GOT3 (cell line): ENCODE data around the gene FAM221A.
"Not testable (repeated sequence)": the region's sequence is repeated elsewhere in the genome, so short reads cannot be mapped to it uniquely, and the experiment has no call there.

Experiments used
- DNase-seq: peaks from one replicate; lab custom pipeline; 2025; ENCODE audit warnings: mixed read lengths; lab: John Stamatoyannopoulos, UW

The FAM221A gene

GRCh38 chr7:23709081-23709750 is 29.2 kb downstream of the FAM221A start:
- DNase-seq: no peak

DNA sequence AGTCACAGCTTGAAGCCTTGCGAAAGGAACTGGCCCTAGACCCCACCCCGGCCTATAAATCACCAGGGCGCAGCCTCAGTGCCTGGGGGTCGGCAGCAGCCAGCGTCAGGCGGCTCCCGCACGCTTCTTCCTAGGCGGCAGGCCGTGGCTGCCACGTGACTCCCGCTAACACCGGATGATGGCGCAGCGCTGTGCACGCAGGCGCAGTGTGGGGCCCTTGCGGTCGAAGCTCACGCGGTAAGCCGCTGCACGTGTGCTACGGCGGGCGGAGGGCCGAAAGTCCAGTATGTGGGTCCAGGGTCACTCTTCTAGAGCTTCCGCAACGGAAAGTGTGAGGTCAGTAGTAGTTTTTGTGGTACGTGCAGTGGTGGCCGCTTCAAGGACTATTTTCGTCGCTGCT is 30.0 kb downstream of the FAM221A start, which contains the start of gene STK31:
STK31 (plus strand) TSS at position 220 of the 400 bp plus-strand sequence; CDS start at position 287, 67 bp downstream.
- no peak for DNase-seq

DNA sequence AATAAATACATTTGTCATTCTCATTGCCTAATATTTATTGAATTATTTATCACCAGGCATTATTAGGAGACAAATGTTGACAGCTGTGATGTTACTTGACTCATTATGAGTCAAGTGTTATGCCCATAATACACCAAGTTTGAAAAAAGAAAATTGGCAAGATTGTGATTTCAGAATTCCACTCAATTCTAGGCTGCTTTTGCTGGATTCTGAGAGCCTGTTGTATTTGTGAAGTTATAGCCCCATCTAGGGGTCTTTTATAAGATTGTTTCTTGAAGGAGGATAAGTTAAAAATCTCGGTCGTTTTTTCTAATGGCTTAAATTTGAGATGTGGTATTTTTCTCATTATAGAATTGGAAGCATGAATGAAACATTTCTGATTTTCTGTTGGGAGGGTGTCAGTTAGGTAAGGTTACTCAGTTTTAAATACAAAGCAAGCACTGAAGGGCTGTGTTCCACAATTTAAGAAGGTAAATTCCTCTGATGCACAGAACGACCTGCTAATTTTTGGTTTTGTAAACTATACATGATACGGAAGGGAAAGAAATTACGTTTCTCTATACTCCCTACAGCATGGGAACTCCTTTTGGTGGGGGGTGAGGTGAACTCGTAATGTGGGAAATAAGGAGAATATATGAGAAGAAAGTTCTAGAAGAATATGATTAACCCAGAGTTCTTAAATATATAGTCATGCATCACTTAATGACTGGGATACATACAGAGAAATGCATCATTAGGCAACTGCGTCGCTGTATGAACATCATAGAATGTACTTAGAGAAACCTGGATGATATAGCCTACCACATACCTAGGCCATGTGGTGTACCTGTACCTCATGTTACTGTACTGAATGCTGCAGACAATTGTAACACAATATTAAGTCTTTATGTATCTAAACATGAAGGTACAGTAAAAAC is 32.6 kb downstream of the FAM221A start:
- DNase-seq: no peak

DNA sequence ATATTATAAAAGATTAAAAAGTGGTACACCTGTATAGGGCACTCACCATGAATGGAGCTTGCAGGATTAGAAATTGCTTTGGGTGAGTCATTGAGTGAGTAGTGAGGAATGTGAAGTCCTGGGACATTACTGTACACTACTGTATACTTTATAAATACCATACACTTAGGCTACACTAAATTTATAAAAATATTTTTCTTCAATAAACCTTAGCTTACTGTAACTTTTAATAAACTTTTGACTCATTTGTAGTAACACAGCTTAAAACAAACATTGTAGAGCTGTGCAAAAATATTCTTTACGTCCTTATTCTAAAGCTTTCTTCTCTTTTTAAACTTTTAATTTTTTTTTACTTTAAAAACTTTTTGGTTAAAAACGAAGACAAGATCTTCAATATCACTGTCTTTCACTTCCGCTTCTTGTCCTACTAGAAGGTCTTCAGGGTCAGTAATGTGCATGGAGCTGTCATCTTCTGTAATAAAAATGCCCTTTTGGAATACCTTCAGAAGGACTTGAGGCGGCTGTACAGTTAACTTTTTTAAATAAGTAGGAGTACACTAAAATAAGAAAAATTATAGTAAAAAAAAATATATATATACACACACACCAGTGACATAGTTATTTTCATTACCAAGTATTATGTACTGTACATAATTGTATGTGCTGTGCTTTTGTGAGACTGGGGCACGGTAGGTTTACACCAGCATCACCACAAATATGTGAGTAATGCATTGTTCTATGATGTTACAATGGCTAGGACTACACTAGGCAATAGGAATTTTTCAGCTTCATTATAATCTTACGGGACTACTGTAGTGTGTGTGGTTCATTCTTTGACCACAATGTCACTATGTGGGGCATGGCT is 33.5 kb downstream of the FAM221A start:
- DNase-seq: no peak

- no peak for DNase-seq
Observed at GRCh38 chr7:23714150-23714464, 34.1 kb downstream of the FAM221A start.

GRCh38 chr7:23714579-23714978 is 34.6 kb downstream of the FAM221A start:
- no peak for DNase-seq

- DNase-seq: no peak
Observed at GRCh38 chr7:23715099-23715498, 35.1 kb downstream of the FAM221A start.

DNA sequence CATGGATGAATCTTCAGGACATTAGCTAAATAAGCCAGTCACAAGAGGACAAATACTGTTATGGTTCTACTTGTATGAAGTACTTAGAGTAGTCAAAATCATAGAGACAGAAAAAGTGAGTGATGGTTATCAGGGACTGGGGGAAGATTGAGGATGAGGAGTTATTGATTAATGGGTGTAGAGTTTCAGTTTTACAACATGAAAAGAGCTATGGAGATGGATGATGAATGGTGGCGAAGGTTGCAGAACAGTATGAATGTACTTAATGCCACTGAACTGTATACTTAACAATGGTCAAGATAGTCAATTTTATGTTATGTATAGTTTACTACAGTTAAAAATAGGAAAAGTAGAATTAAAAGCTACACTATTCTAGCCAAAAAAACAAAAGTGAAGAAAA is 37.8 kb downstream of the FAM221A start:
- no peak for DNase-seq

DNA sequence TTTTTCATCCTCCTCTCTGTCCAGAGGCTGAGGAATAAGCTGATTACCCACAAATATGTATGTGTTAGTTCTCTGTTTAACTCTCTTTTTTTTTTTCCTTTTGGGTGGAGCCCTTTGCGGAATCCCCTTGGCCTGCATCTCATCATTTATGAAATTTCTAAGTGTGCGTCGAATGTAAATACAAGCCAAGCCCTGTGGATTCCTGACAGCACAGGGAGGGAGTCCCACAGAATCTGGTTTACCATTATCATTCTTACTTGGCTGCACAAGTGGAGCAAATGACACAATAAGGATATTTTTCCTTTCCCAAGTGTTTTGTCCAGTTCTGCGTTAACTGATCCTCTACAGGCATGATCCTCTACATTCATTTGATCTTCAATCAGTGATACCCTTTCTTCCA is 41.5 kb downstream of the FAM221A start:
- no peak for DNase-seq

DNA sequence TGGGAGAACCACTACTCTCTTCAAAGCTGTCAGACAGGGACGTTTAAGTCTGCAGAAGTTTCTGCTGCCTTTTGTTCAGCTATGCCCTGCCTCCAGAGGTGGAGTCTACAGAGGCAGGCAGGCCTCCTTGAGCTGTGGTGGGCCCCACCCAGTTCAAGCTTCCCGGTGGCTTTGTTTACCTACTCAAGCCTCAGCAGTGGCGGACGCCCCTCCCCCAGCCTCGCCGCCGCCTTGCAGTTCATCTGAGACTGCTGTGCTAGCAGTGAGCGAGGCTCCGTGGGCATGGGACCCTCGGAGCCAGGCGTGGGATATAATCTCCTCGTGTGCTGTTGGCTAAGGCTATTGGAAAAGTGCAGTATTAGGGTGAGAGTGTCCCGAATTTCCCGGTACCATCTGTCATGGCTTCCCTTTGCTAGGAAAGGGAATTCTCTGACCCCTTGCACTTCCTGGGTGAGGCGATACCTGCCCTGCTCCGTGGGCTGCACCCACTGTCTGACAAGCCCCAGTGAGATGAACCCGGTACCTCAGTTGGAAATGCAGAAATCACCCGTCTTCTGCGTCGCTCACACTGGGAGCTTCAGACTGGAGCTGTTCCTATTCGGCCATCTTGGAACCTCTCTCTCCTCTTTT is 42.7 kb downstream of the FAM221A start:
- not testable (repeated sequence) for DNase-seq

GRCh38 chr7:23724113-23724512 is 44.1 kb downstream of the FAM221A start:
- DNase-seq: not testable (repeated sequence)

DNA sequence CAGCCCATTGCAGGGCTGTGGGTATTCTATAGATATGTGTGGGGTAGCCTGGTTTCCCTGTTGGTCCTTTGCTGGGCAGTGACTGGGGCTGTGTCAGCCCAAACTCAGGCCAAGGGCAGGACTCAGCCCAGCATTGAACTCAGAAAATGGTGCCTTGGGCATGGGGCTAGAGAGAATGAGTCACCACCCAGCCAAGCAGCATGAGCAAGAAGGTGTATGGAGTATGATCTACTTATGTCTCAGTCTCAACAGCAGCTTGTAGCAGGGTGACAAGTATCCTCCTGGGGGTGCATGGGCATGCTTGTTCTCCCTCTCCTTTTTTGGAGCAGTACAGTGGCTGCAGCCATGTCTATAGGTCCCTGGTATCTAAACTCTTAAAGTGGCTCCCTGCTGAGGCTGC is 62.1 kb downstream of the FAM221A start:
- DNase-seq: no peak

DNA sequence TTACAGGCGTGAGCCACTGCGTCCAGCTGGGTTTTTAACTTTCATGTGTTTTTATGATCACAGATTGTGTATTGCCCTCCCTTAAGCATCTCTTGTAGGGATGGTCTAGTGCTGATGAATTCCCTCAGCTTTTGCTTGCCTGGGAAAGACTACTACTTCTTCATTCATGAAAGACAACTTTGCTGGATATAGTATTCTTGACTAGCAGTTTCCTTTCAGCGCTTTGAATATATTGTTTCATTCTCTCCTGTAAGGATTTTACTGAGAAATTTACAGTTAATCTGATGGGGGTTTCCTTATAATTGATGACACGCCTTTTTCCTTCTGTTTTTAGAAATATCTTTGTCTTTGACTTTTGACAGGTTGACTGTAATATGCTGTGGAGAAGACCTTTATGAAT is 63.2 kb downstream of the FAM221A start:
- no peak for DNase-seq

- no peak for DNase-seq
Observed at GRCh38 chr7:23746629-23747028, 66.6 kb downstream of the FAM221A start.

- no peak for DNase-seq
Observed at GRCh38 chr7:23751852-23752251, 71.9 kb downstream of the FAM221A start.
